Thyroid gland (tissue), 4 donors: ENCODE measurements around the gene ARHGEF16.

Experiments used
- CTCF ChIP-seq, 6 experiments: fragments of 200-600 bp in 3 of 6; fragments of 450-650 bp in 3 of 6; sonication (generic) in 3 of 6; IDR thresholded peaks; one replicate each; pipeline ENCODE4 v1.5.1; 2016 to 2019; ENCODE audit warnings: antibody characterized with exemption in 6 of 6, mild to moderate bottlenecking in 2 of 6, inconsistent platforms in 1 of 6, moderate library complexity in 1 of 6
- POLR2A ChIP-seq, 2 donors: fragments of 450-650 bp; IDR thresholded peaks; one replicate each; pipeline ENCODE4 v1.6.1; 2017; ENCODE audit warnings: antibody characterized with exemption in 2 of 2, mild to moderate bottlenecking in 2 of 2, moderate library complexity in 1 of 2

- TF ChIP-seq CTCF (IDR thresholded peaks at IDR 0.05) (no peak), POLR2A (IDR thresholded peaks at IDR 0.05) (no peak)
Observed at GRCh38 chr1:3527774-3528173, 73.3 kb downstream of the ARHGEF16 start.
